Activated naive CD4-positive, alpha-beta T cell treated with anti-CD3 and anti-CD28 coated beads, Interleukin-2, amount 10 ng/mL, durations not matched to agents 7 days and 5 days (primary cell): ENCODE measurements around the gene SRF.

Experiments
- CTCF ChIA-PET: fragments of 350-600 bp; sonication (Branson Sonifier 250); formaldehyde crosslinking; loops from one replicate; lab custom pipeline; 2021; ENCODE audit warnings: antibody characterized with exemption; lab: Charles Lee
- DNase-seq: peaks from one replicate; pipeline ENCODE4 v3.0.0-alpha.2; 2020
- H3K27ac Mint-ChIP-seq: one replicate; pipeline ENCODE4 v1.8.0; 2021; ENCODE audit warnings: mild to moderate bottlenecking, moderate library complexity, mixed read lengths
- H3K27me3 Mint-ChIP-seq: one replicate; pipeline ENCODE4 v1.8.0; 2021; ENCODE audit warnings: mild to moderate bottlenecking, mixed read lengths
- H3K36me3 Mint-ChIP-seq: one replicate; pipeline ENCODE4 v1.8.0; 2021; ENCODE audit warnings: mixed read lengths
- H3K4me1 Mint-ChIP-seq: one replicate; pipeline ENCODE4 v1.8.0; 2021; ENCODE audit warnings: mixed read lengths
- H3K4me3 Mint-ChIP-seq: one replicate; pipeline ENCODE4 v1.8.0; 2021; ENCODE audit warnings: mild to moderate bottlenecking, moderate library complexity, mixed read lengths
- H3K9me3 Mint-ChIP-seq: one replicate; pipeline ENCODE4 v1.8.0; 2021; ENCODE audit warnings: mixed read lengths

Gene SRF

DNA sequence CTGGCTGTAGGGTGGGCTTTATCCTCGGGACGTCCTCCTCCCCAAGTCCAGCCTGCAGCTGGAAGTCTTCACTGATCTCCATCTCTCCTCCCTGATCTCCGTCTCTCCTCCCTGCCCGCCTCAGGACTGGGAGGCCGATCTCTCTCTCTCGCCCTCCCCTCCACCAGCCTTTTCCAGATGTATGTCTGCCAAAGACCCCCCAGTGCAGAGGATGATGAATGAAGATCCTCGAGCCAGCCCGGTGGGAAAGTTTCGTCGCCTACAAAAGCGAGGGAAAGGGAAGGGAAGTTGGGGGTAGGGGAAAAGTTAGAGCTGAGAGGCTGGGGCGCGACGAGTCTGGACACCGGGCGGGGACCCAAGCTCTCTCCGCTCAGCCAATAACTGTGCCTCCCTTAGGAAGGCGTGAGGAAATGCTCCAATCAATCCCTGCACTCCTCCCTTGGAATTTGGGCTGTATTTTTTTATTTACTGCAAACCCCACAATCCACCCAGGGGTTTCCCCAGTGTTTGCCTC is 595 bp upstream of the SRF start:
- CTCF ChIA-PET: interaction anchor here (0.6 to 1.1 kb wide), 4 partner anchors 27 to 168 kb away, joined by 3 to 4 read pairs (median 3); partner anchors contain the start of gene DNPH1
- H3K9me3 Mint-ChIP-seq: no peaks in the 10 kb centered on the region
- peaks cover 22% of the 10 kb centered on the region for H3K36me3 Mint-ChIP-seq
- peak; percentile 23 for DNase-seq
- peak overlapping the region; percentile 89 for H3K27ac Mint-ChIP-seq
- H3K4me1 Mint-ChIP-seq: peaks cover 41% of the 10 kb centered on the region
- H3K27me3 Mint-ChIP-seq: peaks cover 25% of the 10 kb centered on the region
- peak overlapping the region; percentile 92 for H3K4me3 Mint-ChIP-seq

GRCh38 chr6:43171707-43172103 is 636 bp downstream of the SRF start:
- DNase-seq: peak; percentile 54
- Mint-ChIP-seq H3K9me3 (no peaks in the 10 kb centered on the region), H3K27me3 (peaks cover 20% of the 10 kb centered on the region), H3K4me1 (peaks cover 49% of the 10 kb centered on the region), H3K27ac (peak overlapping the region; percentile 86), H3K36me3 (peaks cover 33% of the 10 kb centered on the region), H3K4me3 (peak overlapping the region; percentile 92)
- CTCF ChIA-PET: no interaction called here

GRCh38 chr6:43172104-43173007 is 1.3 kb downstream of the SRF start:
- Mint-ChIP-seq H3K36me3 (peaks cover 34% of the 10 kb centered on the region), H3K27ac (peak overlapping the region; percentile 86), H3K27me3 (peaks cover 19% of the 10 kb centered on the region), H3K4me1 (peaks cover 49% of the 10 kb centered on the region), H3K9me3 (no peaks in the 10 kb centered on the region), H3K4me3 (peak overlapping the region; percentile 90)
- CTCF ChIA-PET: interaction anchor here (1.0 kb wide), 1 partner anchor 56 kb away, joined by 3 read pairs; no protein-coding TSS in a partner anchor
- DNase-seq: peak; percentile 71

DNA sequence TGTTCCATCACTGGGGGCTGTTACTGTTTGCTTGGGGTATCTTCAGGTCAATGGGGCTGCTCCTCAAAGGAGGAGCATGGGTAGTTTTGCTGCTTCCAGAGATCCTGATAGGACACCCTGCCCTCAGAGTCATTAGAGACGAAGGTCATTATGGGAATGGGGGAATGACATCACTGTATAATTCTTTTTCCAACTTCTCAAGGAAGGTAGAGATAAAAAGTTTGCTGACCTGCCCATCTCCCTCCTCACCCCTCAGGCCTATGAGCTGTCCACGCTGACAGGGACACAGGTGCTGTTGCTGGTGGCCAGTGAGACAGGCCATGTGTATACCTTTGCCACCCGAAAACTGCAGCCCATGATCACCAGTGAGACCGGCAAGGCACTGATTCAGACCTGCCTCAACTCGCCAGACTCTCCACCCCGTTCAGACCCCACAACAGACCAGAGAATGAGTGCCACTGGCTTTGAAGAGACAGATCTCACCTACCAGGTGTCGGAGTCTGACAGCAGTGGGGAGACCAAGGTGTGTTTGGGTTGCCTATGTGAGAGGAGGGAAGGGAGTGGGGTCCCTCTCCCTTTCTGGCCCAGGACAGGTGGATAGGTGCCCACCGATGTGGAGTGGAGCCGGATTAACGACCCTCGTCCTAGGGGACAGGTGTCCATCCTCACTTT is 2.7 kb downstream of the SRF start:
- H3K9me3 Mint-ChIP-seq: no peaks in the 10 kb centered on the region
- H3K36me3 Mint-ChIP-seq: peaks cover 42% of the 10 kb centered on the region
- H3K4me1 Mint-ChIP-seq: peaks cover 49% of the 10 kb centered on the region
- DNase-seq: peak; percentile 23
- H3K27ac Mint-ChIP-seq: peak overlapping the region; percentile 86
- CTCF ChIA-PET: interaction anchor here (1.9 kb wide), 1 partner anchor 57 kb away, joined by 6 read pairs; no protein-coding TSS in a partner anchor
- H3K27me3 Mint-ChIP-seq: peaks cover 12% of the 10 kb centered on the region
- peak overlapping the region; percentile 90 for H3K4me3 Mint-ChIP-seq

- DNase-seq: peak; percentile 98
- Mint-ChIP-seq H3K9me3 (no peaks in the 10 kb centered on the region), H3K27ac (peak overlapping the region; percentile 84), H3K4me3 (peak overlapping the region; percentile 90), H3K4me1 (peaks cover 49% of the 10 kb centered on the region), H3K36me3 (peaks cover 47% of the 10 kb centered on the region), H3K27me3 (peaks cover 10% of the 10 kb centered on the region)
- CTCF ChIA-PET: interaction anchor here (1.5 to 1.9 kb wide), 2 partner anchors 31 to 56 kb away, joined by 6 read pairs; no protein-coding TSS in a partner anchor
These were observed 3.4 kb downstream of the SRF start for GRCh38 chr6:43174263-43175112.

DNA sequence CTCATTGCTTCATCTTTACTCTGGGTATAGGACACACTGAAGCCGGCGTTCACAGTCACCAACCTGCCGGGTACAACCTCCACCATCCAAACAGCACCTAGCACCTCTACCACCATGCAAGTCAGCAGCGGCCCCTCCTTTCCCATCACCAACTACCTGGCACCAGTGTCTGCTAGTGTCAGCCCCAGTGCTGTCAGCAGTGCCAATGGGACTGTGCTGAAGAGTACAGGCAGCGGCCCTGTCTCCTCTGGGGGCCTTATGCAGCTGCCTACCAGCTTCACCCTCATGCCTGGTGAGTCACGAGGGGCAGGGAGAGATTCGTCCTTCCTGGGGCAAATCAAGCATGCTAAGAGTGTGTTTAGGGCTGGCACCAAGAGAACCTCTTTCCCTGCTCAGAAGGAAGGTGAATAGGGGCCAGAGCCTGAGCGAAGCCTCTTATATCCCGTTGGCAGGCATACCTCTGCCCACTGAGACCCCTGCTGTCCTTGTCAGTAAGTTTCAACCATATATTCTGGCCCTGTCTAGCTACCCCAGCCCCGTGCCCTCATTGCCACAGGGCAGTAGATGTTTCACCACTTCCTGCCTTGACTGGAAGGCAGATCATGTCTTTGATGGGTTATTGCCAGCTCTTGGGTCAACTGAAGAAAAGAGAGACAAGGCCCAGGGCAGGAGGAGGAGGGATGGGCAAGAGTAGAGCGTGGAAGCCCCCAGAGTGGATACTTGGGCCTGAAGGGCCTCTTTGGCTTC is 4.8 kb downstream of the SRF start:
- peaks cover 2% of the 10 kb centered on the region for H3K27me3 Mint-ChIP-seq
- H3K4me3 Mint-ChIP-seq: no peak overlapping the region
- peaks cover 46% of the 10 kb centered on the region for H3K36me3 Mint-ChIP-seq
- CTCF ChIA-PET: interaction anchor here (1.5 kb wide), 1 partner anchor 33 kb away, joined by 6 read pairs; no protein-coding TSS in a partner anchor
- H3K4me1 Mint-ChIP-seq: peaks cover 42% of the 10 kb centered on the region
- peak overlapping the region; percentile 67 for H3K27ac Mint-ChIP-seq
- H3K9me3 Mint-ChIP-seq: no peaks in the 10 kb centered on the region
- DNase-seq: peak; percentile 18

DNA sequence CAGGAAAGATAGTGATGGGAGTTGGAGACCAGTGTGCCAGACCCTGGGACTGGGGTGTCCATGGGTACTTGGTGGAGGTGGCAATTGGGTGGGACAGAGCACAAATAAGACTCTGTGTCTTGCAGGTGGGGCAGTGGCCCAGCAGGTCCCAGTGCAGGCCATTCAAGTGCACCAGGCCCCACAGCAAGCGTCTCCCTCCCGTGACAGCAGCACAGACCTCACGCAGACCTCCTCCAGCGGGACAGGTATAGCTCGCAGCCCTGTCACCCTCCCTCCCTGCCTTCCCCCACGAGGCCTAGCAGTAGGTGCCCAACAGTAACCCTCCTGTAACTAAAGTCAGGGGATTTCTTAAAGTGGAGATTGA is 5.3 kb downstream of the SRF start:
- Mint-ChIP-seq H3K27me3 (no peaks in the 10 kb centered on the region), H3K4me3 (no peak overlapping the region), H3K9me3 (no peaks in the 10 kb centered on the region), H3K4me1 (peaks cover 45% of the 10 kb centered on the region), H3K36me3 (peaks cover 46% of the 10 kb centered on the region), H3K27ac (peak overlapping the region; percentile 67)
- DNase-seq: no peak
- CTCF ChIA-PET: no interaction called here

GRCh38 chr6:43178150-43178549 is 7.1 kb downstream of the SRF start:
- Mint-ChIP-seq H3K4me3 (no peak overlapping the region), H3K27me3 (no peaks in the 10 kb centered on the region), H3K36me3 (peaks cover 44% of the 10 kb centered on the region), H3K27ac (no peak overlapping the region), H3K9me3 (no peaks in the 10 kb centered on the region), H3K4me1 (peaks cover 49% of the 10 kb centered on the region)
- CTCF ChIA-PET: interaction anchor here (0.6 to 0.7 kb wide), 2 partner anchors 43 to 247 kb away, joined by 3 to 5 read pairs; no protein-coding TSS in a partner anchor
- DNase-seq: peak; percentile 11

DNA sequence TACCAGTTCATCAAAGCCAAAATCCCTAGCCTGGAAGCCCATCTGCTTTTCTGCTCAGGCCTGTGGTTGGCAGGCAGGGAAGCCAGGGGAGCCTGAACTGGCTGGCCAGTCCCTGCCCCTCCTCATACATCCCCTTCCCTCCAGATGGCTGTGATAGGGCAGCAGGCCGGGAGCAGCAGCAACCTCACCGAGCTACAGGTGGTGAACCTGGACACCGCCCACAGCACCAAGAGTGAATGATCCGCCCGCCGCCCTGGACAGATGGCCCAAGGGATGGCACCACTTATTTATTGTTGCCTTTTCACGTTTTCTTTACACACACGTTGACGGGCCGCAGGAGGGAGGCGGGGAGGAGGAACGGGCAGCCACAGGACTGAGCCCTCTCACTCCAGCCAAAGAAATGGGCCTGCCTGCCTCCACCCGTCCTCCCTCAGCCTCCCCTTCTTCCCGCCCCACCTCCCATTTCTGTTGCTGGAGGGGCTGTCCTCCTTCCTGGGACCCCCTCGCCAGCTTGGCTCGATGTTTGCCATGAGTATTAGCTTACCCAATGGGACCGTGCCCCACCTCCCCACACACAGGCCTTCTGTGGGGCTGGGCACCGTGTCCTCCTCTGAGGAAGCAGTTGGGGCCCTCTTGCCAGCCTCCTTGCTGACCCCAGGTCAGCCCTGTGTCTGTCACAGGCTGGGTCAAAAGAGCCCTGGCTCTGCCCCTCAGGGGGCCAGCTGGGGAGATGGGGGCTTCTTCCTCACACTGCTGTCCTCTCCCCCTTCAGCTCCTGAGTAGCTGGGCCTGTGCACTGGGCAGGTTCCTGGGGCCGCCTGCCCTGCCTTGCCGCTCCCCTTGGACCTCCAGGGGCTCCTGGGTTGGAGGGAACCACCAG is 8.1 kb downstream of the SRF start:
- peaks cover 49% of the 10 kb centered on the region for H3K4me1 Mint-ChIP-seq
- DNase-seq: peak; percentile 17
- no peaks in the 10 kb centered on the region for H3K9me3 Mint-ChIP-seq
- CTCF ChIA-PET: no interaction called here
- H3K27ac Mint-ChIP-seq: no peak overlapping the region
- H3K4me3 Mint-ChIP-seq: no peak overlapping the region
- no peaks in the 10 kb centered on the region for H3K27me3 Mint-ChIP-seq
- peaks cover 39% of the 10 kb centered on the region for H3K36me3 Mint-ChIP-seq

- H3K4me3 Mint-ChIP-seq: no peak overlapping the region
These were observed 9.0 kb downstream of the SRF start for GRCh38 chr6:43180058-43180457.

DNA sequence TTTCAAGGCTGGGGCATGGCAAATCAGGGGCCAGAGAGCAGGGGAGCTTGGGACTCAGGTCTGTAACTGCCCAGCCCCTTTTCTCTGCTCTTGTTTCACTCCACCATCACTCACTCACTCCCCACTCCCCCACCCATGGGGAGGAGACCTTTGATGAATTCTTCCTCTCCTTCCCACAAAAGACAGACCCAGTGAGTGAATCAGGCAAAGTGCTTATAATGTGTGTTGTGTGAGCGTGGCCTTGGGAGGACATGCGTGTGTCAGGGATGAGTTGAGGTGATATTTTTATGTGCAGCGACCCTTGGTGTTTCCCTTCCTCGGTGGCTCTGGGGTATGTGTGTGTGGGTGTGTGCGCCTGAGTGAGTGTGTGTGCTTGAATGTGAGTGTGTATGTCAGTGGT is 9.9 kb downstream of the SRF start:
- Mint-ChIP-seq H3K36me3 (peaks cover 34% of the 10 kb centered on the region), H3K9me3 (no peaks in the 10 kb centered on the region), H3K4me3 (peak overlapping the region; percentile 97), H3K27ac (peak overlapping the region; percentile 70), H3K27me3 (no peaks in the 10 kb centered on the region), H3K4me1 (peaks cover 48% of the 10 kb centered on the region)
- DNase-seq: no peak
- CTCF ChIA-PET: interaction anchor here (1.2 kb wide), 1 partner anchor 37 kb away, joined by 4 read pairs; no protein-coding TSS in a partner anchor

More at GRCh38 chr6:43180058-43180457, 9.0 kb downstream of the SRF start:
- Mint-ChIP-seq H3K27me3 (no peaks in the 10 kb centered on the region), H3K36me3 (peaks cover 35% of the 10 kb centered on the region), H3K4me1 (peaks cover 49% of the 10 kb centered on the region), H3K9me3 (no peaks in the 10 kb centered on the region), H3K27ac (no peak overlapping the region)
- CTCF ChIA-PET: interaction anchor here (1.2 kb wide), 1 partner anchor 36 kb away, joined by 4 read pairs; no protein-coding TSS in a partner anchor
- DNase-seq: no peak

DNA sequence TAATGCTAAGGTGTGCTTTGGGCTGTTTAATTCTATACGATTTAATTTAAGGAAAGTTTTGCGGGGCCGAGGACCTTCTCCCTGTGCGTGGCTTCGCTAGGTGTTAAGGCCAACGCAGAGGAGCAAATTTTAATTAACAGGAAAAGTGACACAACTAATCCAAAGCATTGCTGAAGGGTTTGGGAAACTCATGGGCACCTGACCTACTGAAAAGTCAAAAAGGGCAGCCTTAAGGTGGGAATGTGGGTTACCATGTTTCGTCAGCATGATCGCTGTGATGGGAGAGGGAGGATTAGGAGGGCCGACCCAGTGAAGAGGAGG is 10.5 kb downstream of the SRF start:
- no peak for DNase-seq
- Mint-ChIP-seq H3K36me3 (peaks cover 34% of the 10 kb centered on the region), H3K9me3 (no peaks in the 10 kb centered on the region), H3K27ac (peak overlapping the region; percentile 70), H3K4me1 (peaks cover 51% of the 10 kb centered on the region), H3K4me3 (peak overlapping the region; percentile 97), H3K27me3 (no peaks in the 10 kb centered on the region)
- CTCF ChIA-PET: no interaction called here
